Hepatocyte (in vitro differentiated cells): ENCODE measurements around the gene WDFY2. TPM values are rescaled to one million over a fixed set of nuclear protein-coding genes. Genes with fewer than 3 reads are reported as not detected.

Experiments used
- DNase-seq: peaks from one replicate; pipeline ENCODE4 v3.0.0-alpha.2; 2016; ENCODE audit warnings: low spot score
- H2AFZ ChIP-seq: fragments of 200-600 bp; sonication (generic); 2 replicates; pipeline ENCODE4 v1.6.0; 2016; ENCODE audit warnings: antibody characterized with exemption, mild to moderate bottlenecking
- H3K27ac ChIP-seq: fragments of 200-600 bp; sonication (generic); 2 replicates; pipeline ENCODE4 v1.5.1; 2016; ENCODE audit warnings: mild to moderate bottlenecking
- H3K27me3 ChIP-seq: fragments of 200-600 bp; sonication (generic); 2 replicates; pipeline ENCODE4 v1.6.1; 2016
- H3K36me3 ChIP-seq: fragments of 200-600 bp; sonication (generic); replicated peaks from 2 replicates; pipeline ENCODE4 v1.5.1; 2016; ENCODE audit warnings: low read depth; ENCODE audit not compliant: insufficient read depth
- H3K4me1 ChIP-seq: fragments of 200-600 bp; sonication (generic); 2 replicates; pipeline ENCODE4 v1.5.1; 2016; ENCODE audit warnings: mild to moderate bottlenecking, moderate library complexity; ENCODE audit not compliant: insufficient read depth
- H3K4me2 ChIP-seq: fragments of 200-600 bp; sonication (generic); 2 replicates; pipeline ENCODE4 v1.6.0; 2016
- H3K4me3 ChIP-seq: fragments of 200-600 bp; sonication (generic); 2 replicates; pipeline ENCODE4 v1.5.1; 2016; ENCODE audit warnings: mild to moderate bottlenecking
- H3K79me2 ChIP-seq: fragments of 200-600 bp; sonication (generic); 2 replicates; pipeline ENCODE4 v1.6.0; 2017; ENCODE audit warnings: mild to moderate bottlenecking
- H3K9me2 ChIP-seq: fragments of 200-600 bp; sonication (generic); replicated peaks from 2 replicates; pipeline ENCODE4 v1.6.0; 2017; ENCODE audit warnings: mild to moderate bottlenecking; ENCODE audit not compliant: insufficient read depth
- H3K9me3 ChIP-seq: fragments of 200-600 bp; sonication (generic); 2 replicates; pipeline ENCODE4 v1.5.1; 2016; ENCODE audit warnings: low read depth, mild to moderate bottlenecking
- H4K20me1 ChIP-seq: fragments of 200-600 bp; sonication (generic); 2 replicates; pipeline ENCODE4 v1.6.0; 2016; ENCODE audit warnings: mild to moderate bottlenecking; ENCODE audit not compliant: insufficient read depth, poor library complexity, severe bottlenecking
- CTCF ChIP-seq: fragments of 200-600 bp; sonication (generic); IDR thresholded peaks from 2 replicates; pipeline ENCODE4 v1.5.1; 2016; ENCODE audit warnings: antibody characterized with exemption, mild to moderate bottlenecking; ENCODE audit not compliant: poor library complexity
- EZH2 ChIP-seq: fragments of 200-600 bp; sonication (generic); IDR thresholded peaks from 2 replicates; pipeline ENCODE4 v1.6.1; 2016; ENCODE audit warnings: antibody characterized with exemption, mild to moderate bottlenecking, borderline replicate concordance
- EZH2phosphoT487 ChIP-seq: fragments of 200-600 bp; sonication (generic); IDR thresholded peaks from one replicate; pipeline ENCODE4 v1.6.1; 2018; ENCODE audit warnings: antibody characterized with exemption, mild to moderate bottlenecking, low read depth, moderate library complexity; ENCODE audit not compliant: unreplicated experiment, severe bottlenecking
- WGBS: methylation state at CpG from one replicate; pipeline ENCODE4 v1.1.6; 2016; ENCODE audit warnings: low lambda C conversion rate; ENCODE audit errors: missing lambda C conversion rate; 5-methylcytosine and 5-hydroxymethylcytosine counted together
- polyA plus RNA-seq: library from polyadenylated mRNA; unstranded; fragments of >200 nt; fragmentation: Nextera tagmentation; extraction: Ambion mirVana; gene quantifications from 2 replicates; pipeline ENCODE4 v1.2.1, GENCODE V29; 2016
- total RNA-seq: library from RNA; depleted of rRNA; stranded (reverse); fragments of >200 nt; gene quantifications from 2 replicates; pipeline ENCODE4 v1.2.3, GENCODE V29; 2014

The WDFY2 gene
- total and polyA plus RNA-seq, 2 experiments from 2014 or later = 9.0 to 9.1 TPM

- H2AFZ ChIP-seq = no peak overlapping the region
- no peaks in the 10 kb centered on the region for H3K4me1 ChIP-seq
- H3K4me3 ChIP-seq = no peak overlapping the region
- H3K27ac ChIP-seq = no peak overlapping the region
- H3K79me2 ChIP-seq = no peaks in the 10 kb centered on the region
- DNase-seq = no peak
- H3K4me2 ChIP-seq = no peak overlapping the region
- no peaks in the 10 kb centered on the region for H3K27me3 ChIP-seq
- H3K36me3 ChIP-seq = no peaks in the 10 kb centered on the region
- 100% methylated on average over 2 of the region's 2 CpGs for WGBS
- H3K9me3 ChIP-seq = no peaks in the 10 kb centered on the region
- TF ChIP-seq EZH2 (no peak), CTCF (no peak), EZH2phosphoT487 (no peak)
- no peaks in the 10 kb centered on the region for H4K20me1 ChIP-seq
- no peaks in the 10 kb centered on the region for H3K9me2 ChIP-seq
Measured at GRCh38 chr13:51551416-51551815, 32.8 kb upstream of the WDFY2 start.

GRCh38 chr13:51552027-51552426 lies 32.2 kb upstream of the WDFY2 start:
- Histone ChIP-seq H4K20me1 (no peaks in the 10 kb centered on the region), H3K79me2 (no peaks in the 10 kb centered on the region), H3K27me3 (no peaks in the 10 kb centered on the region), H3K27ac (no peak overlapping the region), H3K4me2 (no peak overlapping the region), H3K36me3 (no peaks in the 10 kb centered on the region), H2AFZ (no peak overlapping the region), H3K4me1 (no peaks in the 10 kb centered on the region), H3K9me3 (no peaks in the 10 kb centered on the region), H3K4me3 (no peak overlapping the region), H3K9me2 (no peaks in the 10 kb centered on the region)
- no peak for TF ChIP-seq CTCF
- no peak for TF ChIP-seq EZH2
- no peak for TF ChIP-seq EZH2phosphoT487
- no peak for DNase-seq
- 79% methylated on average over 2 of the region's 2 CpGs for WGBS

- H3K9me3 ChIP-seq = no peaks in the 10 kb centered on the region
- H3K36me3 ChIP-seq = no peaks in the 10 kb centered on the region
- no peak overlapping the region for H3K4me2 ChIP-seq
- DNase-seq = no peak
- H3K9me2 ChIP-seq = no peaks in the 10 kb centered on the region
- no peak overlapping the region for H3K27ac ChIP-seq
- H3K4me3 ChIP-seq = no peak overlapping the region
- no peak overlapping the region for H2AFZ ChIP-seq
- no peaks in the 10 kb centered on the region for H4K20me1 ChIP-seq
- WGBS = 85% methylated on average over 2 of the region's 2 CpGs
- no peaks in the 10 kb centered on the region for H3K4me1 ChIP-seq
- no peaks in the 10 kb centered on the region for H3K79me2 ChIP-seq
- H3K27me3 ChIP-seq = no peaks in the 10 kb centered on the region
- TF ChIP-seq EZH2phosphoT487 (no peak), EZH2 (no peak), CTCF (no peak)
Measured at GRCh38 chr13:51553531-51553930, 30.7 kb upstream of the WDFY2 start.

GRCh38 chr13:51556740-51557139 lies 27.5 kb upstream of the WDFY2 start:
- no peaks in the 10 kb centered on the region for H3K9me2 ChIP-seq
- no peaks in the 10 kb centered on the region for H3K36me3 ChIP-seq
- H3K4me1 ChIP-seq = no peaks in the 10 kb centered on the region
- no peak for TF ChIP-seq CTCF
- TF ChIP-seq EZH2 = no peak
- TF ChIP-seq EZH2phosphoT487 = no peak
- no peak overlapping the region for H2AFZ ChIP-seq
- 89% methylated on average over 7 of the region's 7 CpGs for WGBS
- no peaks in the 10 kb centered on the region for H3K27me3 ChIP-seq
- H4K20me1 ChIP-seq = no peaks in the 10 kb centered on the region
- no peak overlapping the region for H3K4me2 ChIP-seq
- no peak overlapping the region for H3K4me3 ChIP-seq
- no peak overlapping the region for H3K27ac ChIP-seq
- H3K79me2 ChIP-seq = no peaks in the 10 kb centered on the region
- no peaks in the 10 kb centered on the region for H3K9me3 ChIP-seq
- DNase-seq = no peak
